Left cardiac atrium (tissue), 4 donors: ENCODE results near the gene ING5. TPM values are rescaled to one million over a fixed set of nuclear protein-coding genes. Genes with fewer than 3 reads are reported as not detected.
"Not testable (repeated sequence)": the region's sequence is repeated elsewhere in the genome, so short reads cannot be mapped to it uniquely, and the experiment has no call there.

Experiments
- ATAC-seq, 2 donors: fragments of 200-7000 bp; cut with Tn5 transposase; one replicate each; pipeline ENCODE4 v1.9.1; 2020; ENCODE audit warnings: mild to moderate bottlenecking in 2 of 2, moderate library complexity in 2 of 2
- DNase-seq: peaks from one replicate; pipeline ENCODE4 v3.0.0-alpha.2; 2020
- intact Hi-C, 2 donors: fragments of 100-400 bp; cut with DNase I; formaldehyde crosslinking; loops; one replicate each; pipeline versions ENCODE4 v1.14.1 to v1.15.1; 2022 to 2023
- total RNA-seq, 2 donors: library from RNA; stranded (reverse); fragmentation: NEBNext Ultra II Directional; extraction: Animal tissue kit (Norgen Biotek cat#: 25700); gene quantifications; one replicate each; pipeline ENCODE4 v1.2.1, GENCODE V29; 2021
- donor health status: DM: no; HTN: yes; CAD: no.
- donor health status: DM: no; HTN: yes; CAD: no; lungs with severe emphysema.
- donor health status: DM: yes; HTN: yes; CAD: no.
- donor health status: Dilated cardiomyopathy.

Gene ING5
- total RNA-seq, 2 donors from 2014 or later = 17.4 to 20.1 TPM

DNA sequence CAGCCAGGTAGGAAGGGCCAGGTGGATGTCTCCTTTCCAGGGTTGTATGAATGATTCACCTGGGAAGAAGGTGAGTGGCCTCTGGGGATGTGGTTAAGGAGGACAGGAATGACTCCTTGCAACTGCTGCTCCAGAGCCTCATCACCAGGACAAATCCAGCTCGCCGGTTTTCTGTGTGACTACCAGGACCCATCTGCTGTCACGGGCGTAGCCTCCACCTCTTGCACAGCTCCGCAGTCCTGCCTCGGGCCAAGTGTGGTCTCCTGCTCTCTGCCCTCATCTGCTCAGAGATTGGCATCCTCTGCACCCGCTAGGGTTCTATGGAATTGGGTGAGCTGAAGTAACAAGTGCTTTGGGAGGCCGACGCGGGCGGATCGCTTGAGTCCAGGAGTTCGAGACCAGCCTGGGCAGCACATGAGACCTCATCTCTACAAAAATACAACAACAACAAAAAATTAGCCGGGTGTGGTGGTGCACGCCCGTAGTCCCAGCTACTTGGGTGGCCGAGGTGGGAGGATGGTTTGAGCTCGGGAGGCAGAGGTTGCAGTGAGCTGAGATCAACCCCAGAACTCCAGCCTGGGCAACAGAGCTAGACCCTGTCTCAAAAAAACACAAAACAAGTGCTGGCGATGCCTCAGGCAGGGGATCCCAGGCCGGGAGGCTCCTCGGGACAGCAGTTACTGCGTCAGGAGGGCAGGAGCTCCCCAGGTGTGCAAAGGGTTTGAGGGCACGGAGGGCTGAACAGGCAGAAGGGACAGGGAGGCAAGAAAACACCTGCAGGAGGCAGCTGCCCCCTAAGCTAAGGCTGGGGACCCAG is 31.8 kb downstream of the ING5 start:
- DNase-seq (no peak), ATAC-seq (no peak)
- intact Hi-C loops = no loop called here

DNA sequence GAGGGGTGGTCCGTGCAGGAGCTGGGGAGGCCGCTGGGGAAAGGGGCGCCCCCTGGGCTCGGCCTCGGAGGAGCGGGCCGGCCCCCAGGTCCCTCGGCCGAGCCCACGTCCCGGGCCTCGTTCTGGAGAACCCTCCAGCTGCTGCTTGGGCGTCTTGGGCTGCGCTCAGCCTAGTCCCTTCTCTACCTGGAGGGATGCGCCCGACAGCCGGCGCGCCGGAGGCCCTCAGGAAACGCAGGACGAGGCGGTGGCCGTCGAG is 32.3 kb downstream of the ING5 start:
- intact Hi-C loops = no loop called here

DNA sequence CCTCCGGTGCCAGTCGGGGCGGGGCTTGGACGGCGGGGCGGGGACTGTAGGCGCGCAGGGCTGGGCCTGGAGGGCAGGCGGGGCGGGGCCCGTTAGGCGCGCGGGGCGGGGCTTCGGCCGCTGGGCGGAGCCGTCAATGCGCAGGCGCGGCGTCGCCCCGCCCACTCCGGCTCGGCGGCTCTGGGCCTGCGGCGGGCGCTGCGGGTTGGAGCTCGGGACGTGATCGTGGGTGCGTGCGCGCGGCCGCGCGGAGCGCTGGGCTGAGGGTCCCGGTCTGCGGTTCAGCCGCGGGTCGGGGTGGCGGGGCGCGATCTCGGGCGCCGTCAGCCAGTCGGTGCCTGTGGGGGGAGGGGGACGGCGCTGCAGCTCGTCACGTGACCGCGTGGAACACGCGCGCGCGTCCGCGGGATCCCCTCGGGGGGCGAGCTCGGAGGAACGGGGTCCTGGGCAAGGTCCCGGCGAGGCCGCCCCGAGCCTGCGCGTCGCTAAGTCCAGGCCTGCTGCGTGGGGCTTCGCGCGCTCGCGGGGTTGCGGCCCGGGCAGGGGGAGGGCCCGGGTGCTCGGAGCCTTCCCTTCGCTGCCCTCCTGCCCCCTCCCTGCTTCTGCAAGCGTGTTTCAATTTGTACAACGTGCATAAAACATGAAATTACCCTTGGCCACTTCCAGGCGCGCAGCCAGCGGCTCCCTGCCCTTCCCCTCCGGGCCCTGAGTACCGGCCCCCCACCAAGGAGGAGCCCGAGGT is 32.8 kb downstream of the ING5 start, which contains the start of gene D2HGDH:
D2HGDH (plus strand) TSS at position 164 of the 742 bp plus-strand sequence. CDS start 595 bp downstream, outside the sequence.
- intact Hi-C loops = loop anchor here (5.0 kb wide), 2 partner anchors 128 to 133 kb away; partner anchors contain the start of gene RTP5 (in 1 of the 2)

More for the DNA sequence above, 32.3 kb downstream of the ING5 start:
- ATAC-seq (peak in 1 of 2 donors; percentile 2), DNase-seq (no peak)

DNA sequence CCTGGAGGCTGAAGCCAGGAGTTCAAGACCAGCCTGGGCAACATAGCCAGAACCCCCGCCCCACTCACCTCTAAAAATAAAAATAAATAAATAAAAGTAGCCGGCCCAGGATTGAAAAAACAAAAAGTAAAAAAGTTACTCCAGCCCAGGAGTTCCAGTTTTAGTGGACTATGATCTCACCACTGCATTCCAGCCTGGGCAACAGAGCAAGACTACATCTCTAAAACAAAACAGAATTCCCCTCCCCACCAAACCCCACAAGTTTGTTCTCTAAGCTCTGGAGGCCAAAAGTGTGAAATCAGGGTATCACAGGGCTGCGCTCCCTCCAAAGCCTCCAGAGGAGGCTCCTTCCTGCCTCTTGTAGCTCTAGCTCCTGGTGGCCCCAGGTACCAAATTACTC is 34.3 kb downstream of the ING5 start:
- ATAC-seq (no peak), DNase-seq (no peak)
- intact Hi-C loops = loop anchor here (5.0 kb wide), 2 partner anchors 126 to 131 kb away; partner anchors contain the start of gene RTP5 (in 1 of the 2)

More for the DNA sequence above, 32.8 kb downstream of the ING5 start, which contains the start of gene D2HGDH:
- DNase-seq (peak; percentile 96), ATAC-seq (peak; percentile 95 to 97)

DNA sequence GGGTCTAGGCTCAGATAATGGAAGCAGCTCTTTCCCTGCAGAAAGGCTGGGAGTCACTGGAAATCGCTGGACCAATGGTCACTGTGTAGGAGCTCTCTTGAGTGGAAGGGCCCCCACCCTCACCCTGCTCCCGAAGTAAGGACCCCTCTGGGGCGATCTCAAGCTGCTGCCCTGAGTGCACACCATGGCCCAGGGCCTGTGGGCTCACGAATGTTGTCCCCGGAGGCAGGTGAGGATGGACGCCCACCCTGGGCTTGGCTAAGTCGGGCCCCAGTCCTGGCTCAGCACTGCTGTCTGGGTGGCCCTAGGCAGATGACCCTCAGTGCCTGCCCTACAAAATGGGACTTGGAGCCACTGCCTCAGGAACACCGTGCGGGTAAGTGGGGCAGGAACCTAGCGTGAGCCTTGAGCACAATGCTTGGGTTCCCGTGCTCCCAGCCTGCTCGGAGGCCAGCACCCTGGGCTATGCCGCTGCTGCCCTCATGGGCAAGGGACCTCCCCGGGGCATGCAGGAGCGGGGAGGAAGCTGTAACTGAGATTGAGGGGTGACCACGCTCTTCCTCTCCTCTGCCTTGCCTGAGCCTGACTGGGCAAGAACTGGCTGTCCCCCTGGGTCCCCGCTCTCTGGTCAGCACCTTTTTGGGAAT is 36.3 kb downstream of the ING5 start:
- intact Hi-C loops = loop anchor here (5.0 kb wide), 2 partner anchors 124 to 129 kb away; partner anchors contain the start of gene RTP5 (in 1 of the 2)
- ATAC-seq (no peak), DNase-seq (no peak)

DNA sequence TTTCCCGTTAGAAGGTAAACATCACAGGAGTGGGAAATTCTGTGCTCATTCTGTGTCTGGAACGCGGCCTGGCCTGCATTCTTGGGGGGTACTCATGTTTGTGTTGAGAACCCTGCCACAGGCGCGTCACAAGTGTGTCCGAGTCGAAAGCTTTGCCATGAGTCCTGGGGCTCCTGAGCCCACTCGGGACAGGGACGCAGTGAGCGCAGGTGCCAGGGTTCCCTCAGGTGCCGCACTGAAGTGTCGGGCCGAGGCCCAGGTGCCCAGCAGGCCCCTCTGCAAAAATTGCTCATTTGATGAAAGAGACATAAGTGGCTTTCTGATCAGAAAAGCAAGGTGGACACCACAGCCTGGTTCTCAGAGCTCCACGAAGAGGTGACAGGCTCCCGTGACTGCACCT is 37.3 kb downstream of the ING5 start:
- intact Hi-C loops = loop anchor here (5.0 kb wide), 2 partner anchors 123 to 128 kb away; partner anchors contain the start of gene RTP5 (in 1 of the 2)
- DNase-seq = no peak
- ATAC-seq = no peak

DNA sequence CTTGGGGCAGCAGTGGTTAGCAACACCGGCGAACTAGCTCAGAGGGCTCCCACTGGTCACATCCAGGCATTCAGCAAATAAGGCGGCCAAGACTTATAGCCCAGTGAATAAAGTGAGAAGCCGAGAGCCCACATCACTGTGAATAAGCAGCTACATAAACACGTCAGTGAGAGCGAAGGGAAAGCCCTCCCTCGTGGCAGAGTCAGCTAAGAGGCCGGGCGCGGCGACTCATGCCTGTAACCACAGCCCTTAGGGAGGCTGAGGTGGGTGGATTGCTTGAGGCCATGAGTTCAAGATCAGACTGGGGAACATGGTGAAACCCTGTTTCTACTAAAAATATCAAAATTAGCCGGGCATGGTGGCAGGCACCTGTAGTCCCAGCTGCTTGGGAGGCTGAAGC is 37.8 kb downstream of the ING5 start:
- intact Hi-C loops = loop anchor here (5.0 kb wide), 2 partner anchors 123 to 128 kb away; partner anchors contain the start of gene RTP5 (in 1 of the 2)
- no peak for DNase-seq
- no peak for ATAC-seq

DNA sequence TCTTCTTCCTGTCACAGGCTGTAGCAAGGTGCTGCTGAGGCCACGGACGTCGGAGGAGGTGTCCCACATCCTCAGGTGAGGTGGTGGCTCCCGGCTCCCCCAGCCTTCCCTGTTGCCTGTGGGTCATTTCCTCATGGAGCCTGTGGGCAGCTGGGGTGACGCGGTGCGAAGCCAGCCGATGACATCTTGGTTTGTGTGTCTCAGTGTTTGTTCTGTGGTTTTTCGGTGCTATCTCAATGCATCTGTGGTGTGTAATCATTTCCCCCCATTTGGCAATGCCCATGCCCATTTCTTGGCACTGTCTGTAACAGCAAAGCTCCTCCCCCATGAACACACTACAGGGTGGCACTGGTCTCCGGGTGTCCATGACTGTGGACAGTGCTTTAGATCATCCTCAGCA is 39.2 kb downstream of the ING5 start:
- intact Hi-C loops = no loop called here
- DNase-seq = no peak
- ATAC-seq = no peak

DNA sequence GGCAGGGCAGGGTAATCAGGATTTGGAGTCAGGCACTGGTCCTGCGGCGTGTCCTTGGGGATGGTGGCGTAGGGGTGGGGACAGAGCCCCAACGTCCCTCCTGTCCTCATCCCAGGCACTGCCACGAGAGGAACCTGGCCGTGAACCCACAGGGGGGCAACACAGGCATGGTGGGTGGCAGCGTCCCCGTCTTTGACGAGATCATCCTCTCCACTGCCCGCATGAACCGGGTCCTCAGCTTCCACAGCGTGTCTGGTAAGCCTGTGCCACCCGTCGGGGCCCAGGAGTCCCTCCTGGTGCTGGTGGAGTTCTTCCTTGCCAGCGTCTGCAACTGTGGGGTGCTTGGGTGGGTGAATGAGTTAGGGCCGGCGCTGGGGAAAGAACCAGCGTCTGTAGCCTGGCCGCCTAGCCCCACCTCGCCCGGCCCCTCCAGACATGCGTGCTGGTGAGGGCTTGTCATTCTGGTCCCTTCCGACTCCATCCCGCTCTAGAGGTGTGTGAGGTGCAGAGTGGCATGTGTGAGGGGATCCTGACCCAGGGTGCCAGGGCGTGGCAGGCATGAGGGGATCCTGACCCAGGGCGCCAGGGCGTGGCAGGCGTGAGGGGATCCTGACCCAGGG is 40.6 kb downstream of the ING5 start:
- DNase-seq (no peak), ATAC-seq (no peak)
- intact Hi-C loops = no loop called here

DNA sequence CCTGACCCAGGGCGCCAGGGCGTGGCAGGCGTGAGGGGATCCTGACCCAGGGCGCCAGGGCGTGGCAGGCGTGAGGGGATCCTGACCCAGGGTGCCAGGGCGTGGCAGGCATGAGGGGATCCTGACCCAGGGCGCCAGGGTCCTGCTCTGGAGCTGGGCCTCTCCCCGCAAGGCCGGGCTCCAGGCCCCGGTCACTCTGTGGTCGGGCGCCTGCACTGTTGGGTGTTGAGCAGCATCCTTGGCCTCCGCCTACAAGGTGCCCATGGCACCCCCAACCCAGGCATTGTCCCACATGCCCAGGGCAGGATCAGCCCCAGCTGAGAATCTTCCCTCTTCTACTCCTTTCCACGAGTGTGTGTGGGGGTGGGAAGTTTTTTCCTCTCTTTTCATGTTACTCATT is 41.2 kb downstream of the ING5 start:
- ATAC-seq, intact Hi-C loops, DNase-seq: not testable (repeated sequence)

DNA sequence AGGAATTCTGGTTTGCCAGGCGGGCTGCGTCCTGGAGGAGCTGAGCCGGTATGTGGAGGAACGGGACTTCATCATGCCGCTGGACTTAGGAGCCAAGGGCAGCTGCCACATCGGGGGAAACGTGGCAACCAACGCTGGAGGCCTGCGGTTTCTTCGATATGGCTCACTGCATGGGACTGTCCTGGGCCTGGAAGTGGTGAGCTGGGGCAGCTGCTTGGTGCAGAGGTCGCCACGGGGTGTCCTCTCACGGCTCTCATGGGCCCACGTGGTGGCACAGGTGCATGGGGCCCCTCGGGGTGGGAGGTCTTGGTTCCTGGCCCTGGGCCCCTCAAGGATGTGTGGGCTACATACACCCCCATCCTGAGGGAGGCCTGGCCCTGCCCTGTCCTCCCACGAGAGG is 41.8 kb downstream of the ING5 start:
- ATAC-seq (no peak), DNase-seq (no peak)
- intact Hi-C loops = no loop called here

DNA sequence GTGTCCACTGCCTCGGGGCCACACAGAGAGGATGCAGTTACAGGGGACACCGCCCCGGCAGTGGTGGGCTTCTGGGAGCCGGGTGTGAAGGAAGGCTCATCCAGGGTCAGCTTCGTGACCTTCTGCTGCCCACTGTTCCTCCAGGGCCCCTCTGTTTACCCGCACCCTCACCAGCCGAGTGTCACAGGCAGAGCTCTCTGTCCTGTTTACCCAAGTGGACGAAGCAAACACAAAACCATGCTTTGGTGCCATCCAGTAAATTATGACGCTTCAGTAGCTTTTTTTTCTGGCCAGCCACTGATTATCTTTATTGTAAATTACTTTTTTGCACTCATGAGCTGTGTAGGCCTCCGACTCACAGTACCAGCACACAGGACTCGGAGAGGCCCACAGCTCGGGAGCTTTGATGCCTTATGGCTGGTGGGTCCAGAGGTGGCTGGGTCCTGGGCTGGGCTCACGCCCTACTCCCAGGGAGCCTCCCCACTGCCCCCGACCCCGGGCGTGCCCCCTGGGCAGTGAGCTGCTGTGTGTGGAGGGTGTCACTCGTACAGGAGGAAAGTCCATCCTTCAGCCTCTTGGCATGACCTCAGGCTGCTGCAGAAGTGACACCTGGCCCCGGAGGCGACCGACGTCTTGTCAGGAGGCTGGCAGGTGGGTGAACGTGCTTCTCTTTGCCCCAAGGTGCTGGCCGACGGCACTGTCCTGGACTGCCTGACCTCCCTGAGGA is 42.4 kb downstream of the ING5 start:
- no peak for ATAC-seq
- DNase-seq = no peak

DNA sequence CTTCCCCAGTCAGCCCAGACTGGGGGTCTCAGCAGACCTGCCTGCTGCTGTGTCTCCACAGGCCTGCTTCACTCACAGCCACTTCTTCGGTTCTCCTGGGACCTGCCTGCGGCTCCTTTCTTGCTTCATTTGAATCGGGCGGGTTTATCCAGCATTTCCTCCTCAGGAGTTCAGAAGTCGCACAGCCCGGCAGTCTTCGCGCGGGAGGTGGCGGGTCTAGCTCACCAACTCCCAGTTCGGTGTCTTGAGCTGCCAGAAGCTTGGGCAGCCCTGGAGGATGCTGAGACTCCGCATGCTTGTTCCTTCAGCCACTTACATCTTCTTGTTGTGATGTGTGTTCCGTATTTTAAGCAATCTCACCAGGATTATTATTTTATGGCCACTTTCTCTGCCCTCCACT is 43.4 kb downstream of the ING5 start:
- DNase-seq = no peak
- intact Hi-C loops = no loop called here

More for the DNA sequence above, 42.4 kb downstream of the ING5 start:
- intact Hi-C loops = no loop called here

DNA sequence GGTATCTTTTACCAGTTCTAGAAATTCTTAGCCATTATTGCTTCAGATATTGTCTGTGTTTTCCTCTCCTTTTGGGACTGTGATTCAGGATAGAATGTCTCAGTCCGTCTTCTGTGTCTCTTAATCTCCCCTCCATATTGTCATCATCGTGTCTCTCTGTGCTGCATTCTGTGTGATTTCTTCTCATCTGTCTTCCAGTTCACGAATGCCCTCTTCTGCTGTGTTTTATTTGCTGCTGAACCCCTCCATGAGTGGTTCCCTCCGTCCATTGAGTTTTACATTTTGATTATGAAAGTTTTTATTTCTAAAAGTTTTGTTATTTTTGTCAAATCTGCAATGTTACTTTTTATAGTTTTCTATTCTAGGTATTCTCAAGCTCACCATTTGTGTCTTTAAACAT is 44.2 kb downstream of the ING5 start:
- no peak for ATAC-seq
- intact Hi-C loops = no loop called here

More for the DNA sequence above, 43.4 kb downstream of the ING5 start:
- no peak for ATAC-seq

DNA sequence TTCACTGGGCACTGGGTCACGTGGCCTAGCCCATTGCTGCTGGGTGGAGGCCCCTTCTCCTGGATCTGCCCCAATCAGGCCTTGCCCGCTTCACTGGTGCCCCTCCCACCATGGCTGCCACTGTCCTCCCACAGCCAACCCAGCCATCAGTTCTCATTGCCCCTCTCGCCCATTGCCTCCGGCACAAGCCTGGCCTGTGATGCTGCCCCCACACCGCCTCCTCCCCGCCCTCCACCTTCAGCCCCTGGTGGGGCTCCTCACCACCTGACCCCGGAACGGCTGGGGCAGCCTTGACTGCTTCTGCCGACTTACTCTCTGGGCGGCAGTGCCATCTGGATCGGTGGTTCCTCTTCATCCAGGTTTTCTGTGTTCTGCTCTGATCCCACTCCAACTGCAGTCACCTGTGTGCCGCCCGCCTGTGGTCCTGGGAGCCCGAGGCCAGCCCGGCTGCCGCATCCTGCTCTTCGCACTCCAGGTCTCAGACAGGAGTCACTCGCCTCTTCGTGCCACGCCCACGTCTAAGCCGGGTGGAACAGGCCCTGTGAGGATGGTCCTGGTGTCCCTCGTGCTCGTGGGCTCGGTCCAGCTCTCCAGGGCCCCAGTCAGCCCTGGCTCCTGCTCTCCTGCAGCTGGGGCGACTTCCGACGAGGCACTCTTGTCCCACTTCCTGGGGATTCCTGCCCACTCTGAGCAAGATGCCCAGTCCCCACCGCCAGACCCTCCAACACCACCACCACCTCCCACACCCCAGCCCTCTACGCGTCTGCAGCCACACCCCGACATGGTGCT is 46.8 kb downstream of the ING5 start:
- DNase-seq (no peak), ATAC-seq (no peak)
- intact Hi-C loops = no loop called here

More for the DNA sequence above, 44.2 kb downstream of the ING5 start:
- no peak for DNase-seq

DNA sequence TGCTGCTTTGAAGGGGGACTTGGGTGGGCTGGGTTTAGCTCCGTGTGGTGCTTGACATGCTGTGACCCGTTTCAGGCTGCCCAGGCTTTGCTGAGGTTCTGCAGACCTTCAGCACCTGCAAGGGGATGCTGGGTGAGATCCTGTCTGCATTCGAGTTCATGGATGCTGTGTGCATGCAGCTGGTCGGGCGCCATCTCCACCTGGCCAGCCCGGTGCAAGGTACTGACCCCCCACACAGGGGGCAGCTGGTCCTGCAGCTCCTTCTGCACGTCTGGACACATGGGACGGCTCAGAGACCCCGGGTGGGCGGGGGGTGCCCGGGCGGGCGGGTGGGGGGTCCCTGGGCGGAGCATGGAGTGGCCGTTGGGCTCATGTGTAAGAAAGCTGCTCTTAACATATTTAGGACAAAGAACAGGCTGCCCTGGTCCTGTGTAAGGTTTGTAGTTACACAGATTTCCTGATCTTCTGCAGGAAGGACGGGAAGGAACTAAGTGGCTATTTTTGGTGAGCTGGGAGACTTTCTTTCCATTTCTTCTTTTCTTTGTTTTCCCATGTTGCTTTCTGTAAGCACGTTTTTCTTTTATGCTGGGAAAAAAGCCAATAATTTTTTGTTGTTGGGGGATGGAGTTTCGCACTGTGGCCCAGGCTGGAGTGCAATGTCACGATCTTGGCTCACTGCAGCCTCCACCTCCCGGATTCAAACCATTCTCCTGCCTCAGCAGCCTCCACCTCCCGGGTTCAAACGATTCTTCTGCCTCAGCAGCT is 48.4 kb downstream of the ING5 start:
- ATAC-seq = no peak
- DNase-seq = no peak
- intact Hi-C loops = no loop called here

DNA sequence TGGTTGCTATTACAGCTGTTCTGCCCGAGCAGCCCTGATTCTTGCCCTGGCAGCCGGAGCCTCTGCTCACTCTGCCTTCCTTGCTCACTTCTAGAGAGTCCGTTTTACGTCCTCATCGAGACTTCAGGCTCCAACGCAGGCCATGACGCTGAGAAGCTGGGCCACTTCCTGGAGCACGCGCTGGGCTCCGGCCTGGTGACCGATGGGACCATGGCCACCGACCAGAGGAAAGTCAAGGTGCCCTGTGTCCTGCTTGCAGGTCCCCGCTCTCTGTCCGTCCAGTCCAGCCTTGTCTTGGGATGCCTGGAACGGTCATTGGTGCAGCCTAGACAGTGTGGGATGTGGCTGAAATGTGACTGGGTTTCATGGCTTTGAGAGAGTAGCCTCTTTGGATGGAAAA is 49.3 kb downstream of the ING5 start:
- no peak for ATAC-seq
- DNase-seq = no peak
- intact Hi-C loops = no loop called here
